ENCODE measurements around the gene CASTOR2. TPM values are rescaled to one million over a fixed set of nuclear protein-coding genes. Genes with fewer than 3 reads are reported as not detected.
A peak's percentile ranks its signal among the peaks of the same experiment; 100 is the strongest.
"Not testable (repeated sequence)": the region's sequence is repeated elsewhere in the genome, so short reads cannot be mapped to it uniquely, and the experiment has no call there.

The CASTOR2 gene
- polyA plus RNA-seq, 3 donors from 2014 or later = 1.4 to 2.0 TPM; not detected in 1

- no peak for DNase-seq
- peaks cover 0 to 1% of the 10 kb centered on the region in 2 donors for H3K4me1 Mint-ChIP-seq
- H3K9me3 Mint-ChIP-seq = no peaks in the 10 kb centered on the region
- H3K36me3 Mint-ChIP-seq = peaks cover 0 to 24% (median 0%) of the 10 kb centered on the region in 3 donors
- no peak overlapping the region for H3K27ac Mint-ChIP-seq
- no peaks in the 10 kb centered on the region for H3K27me3 Mint-ChIP-seq (ENCODE audit: low read depth in 3 of 3)
- H3K4me3 Mint-ChIP-seq = no peak overlapping the region
Measured at GRCh38 chr7:75050501-75050900, 86.0 kb downstream of the CASTOR2 start.

GRCh38 chr7:75054744-75055143, 90.2 kb downstream of the CASTOR2 start:
- Mint-ChIP-seq H3K4me3 (no peak overlapping the region), H3K4me1 (peaks cover 0 to 1% of the 10 kb centered on the region in 2 donors), H3K27ac (no peak overlapping the region), H3K36me3 (peaks cover 6 to 37% (median 12%) of the 10 kb centered on the region in 3 donors), H3K27me3 (ENCODE audit: low read depth in 3 of 3) (no peaks in the 10 kb centered on the region), H3K9me3 (no peaks in the 10 kb centered on the region)
- no peak for DNase-seq

GRCh38 chr7:75055155-75055554, 90.7 kb downstream of the CASTOR2 start:
- no peak overlapping the region for H3K27ac Mint-ChIP-seq
- H3K9me3 Mint-ChIP-seq = no peaks in the 10 kb centered on the region
- H3K4me1 Mint-ChIP-seq = peaks cover 0 to 1% of the 10 kb centered on the region in 2 donors
- peaks cover 6 to 39% (median 15%) of the 10 kb centered on the region in 3 donors for H3K36me3 Mint-ChIP-seq
- no peaks in the 10 kb centered on the region for H3K27me3 Mint-ChIP-seq (ENCODE audit: low read depth in 3 of 3)
- no peak for DNase-seq
- no peak overlapping the region for H3K4me3 Mint-ChIP-seq

GRCh38 chr7:75055830-75056772, 91.6 kb downstream of the CASTOR2 start:
- Mint-ChIP-seq H3K4me3 (no peak overlapping the region), H3K27ac (no peak overlapping the region), H3K36me3 (peaks cover 6 to 39% (median 15%) of the 10 kb centered on the region in 3 donors), H3K9me3 (no peaks in the 10 kb centered on the region), H3K4me1 (peaks cover 0 to 1% of the 10 kb centered on the region in 2 donors), H3K27me3 (ENCODE audit: low read depth in 3 of 3) (no peaks in the 10 kb centered on the region)
- no peak for DNase-seq

GRCh38 chr7:75058406-75058805, 93.9 kb downstream of the CASTOR2 start:
- no peaks in the 10 kb centered on the region for H3K27me3 Mint-ChIP-seq (ENCODE audit: low read depth in 3 of 3)
- peaks cover 10 to 41% (median 26%) of the 10 kb centered on the region in 3 donors for H3K36me3 Mint-ChIP-seq
- no peak overlapping the region for H3K4me3 Mint-ChIP-seq
- no peak overlapping the region for H3K27ac Mint-ChIP-seq
- H3K4me1 Mint-ChIP-seq = no peaks in the 10 kb centered on the region
- DNase-seq = no peak
- no peaks in the 10 kb centered on the region for H3K9me3 Mint-ChIP-seq

- Mint-ChIP-seq H3K4me3 (no peak overlapping the region), H3K27me3 (ENCODE audit: low read depth in 3 of 3) (peaks cover 0 to 3% (median 0%) of the 10 kb centered on the region in 3 donors), H3K9me3 (no peaks in the 10 kb centered on the region), H3K27ac (peak overlapping the region in 1 of 6 donors; percentile 5), H3K36me3 (peaks cover 5 to 26% (median 21%) of the 10 kb centered on the region in 3 donors), H3K4me1 (no peaks in the 10 kb centered on the region)
- DNase-seq = no peak
Measured at GRCh38 chr7:75064291-75064690, 99.8 kb downstream of the CASTOR2 start.

GRCh38 chr7:75064801-75065200, 100.3 kb downstream of the CASTOR2 start:
- peak overlapping the region in 1 of 6 donors; percentile 5 for H3K27ac Mint-ChIP-seq
- H3K9me3 Mint-ChIP-seq = no peaks in the 10 kb centered on the region
- DNase-seq = no peak
- no peaks in the 10 kb centered on the region for H3K4me1 Mint-ChIP-seq
- no peak overlapping the region for H3K4me3 Mint-ChIP-seq
- peaks cover 0 to 3% (median 0%) of the 10 kb centered on the region in 3 donors for H3K27me3 Mint-ChIP-seq (ENCODE audit: low read depth in 3 of 3)
- H3K36me3 Mint-ChIP-seq = peaks cover 5 to 26% (median 21%) of the 10 kb centered on the region in 3 donors

- DNase-seq = no peak
- H3K27me3 Mint-ChIP-seq (ENCODE audit: low read depth in 3 of 3) = peaks cover 0 to 3% (median 0%) of the 10 kb centered on the region in 3 donors
- no peak overlapping the region for H3K27ac Mint-ChIP-seq
- peaks cover 0 to 7% of the 10 kb centered on the region in 2 donors for H3K4me1 Mint-ChIP-seq
- H3K36me3 Mint-ChIP-seq = peaks cover 5 to 26% (median 13%) of the 10 kb centered on the region in 3 donors
- no peak overlapping the region for H3K4me3 Mint-ChIP-seq
- no peaks in the 10 kb centered on the region for H3K9me3 Mint-ChIP-seq
Measured at GRCh38 chr7:75066521-75066920, 102.0 kb downstream of the CASTOR2 start.

GRCh38 chr7:75072981-75073283, 108.4 kb downstream of the CASTOR2 start:
- Mint-ChIP-seq H3K27me3 (ENCODE audit: low read depth in 3 of 3) (peaks cover 0 to 2% (median 0%) of the 10 kb centered on the region in 3 donors), H3K9me3 (no peaks in the 10 kb centered on the region), H3K36me3 (peaks cover 0 to 9% (median 0%) of the 10 kb centered on the region in 3 donors), H3K4me1 (peaks cover 13 to 23% of the 10 kb centered on the region in 2 donors), H3K27ac (peak overlapping the region; percentile 85 to 95 (median 93)), H3K4me3 (peak overlapping the region; percentile 89 to 92 (median 91))
- no peak for DNase-seq

GRCh38 chr7:75074262-75074641, 109.7 kb downstream of the CASTOR2 start:
- H3K36me3 Mint-ChIP-seq; H3K9me3 Mint-ChIP-seq; H3K27me3 Mint-ChIP-seq (ENCODE audit: low read depth in 3 of 3); DNase-seq: not testable (repeated sequence)
- peaks cover 13 to 23% of the 10 kb centered on the region in 2 donors for H3K4me1 Mint-ChIP-seq
- H3K27ac Mint-ChIP-seq = peak overlapping the region; percentile 85 to 95 (median 94)
- H3K4me3 Mint-ChIP-seq = peak overlapping the region; percentile 89 to 94 (median 92)

Other genes with a start within 250 kb of the CASTOR2 start
- 1 to 10 TPM; 2.3 to 3.5 (median 2.8) TPM for gene NCF1, start 190.7 kb upstream of the CASTOR2 start, polyA plus RNA-seq
- 10 to 100 TPM in 2 of 3 donors, 1 to 10 TPM in 1; 7.8 to 12.2 (median 11.2) TPM for gene GTF2IRD2, start 113.1 kb upstream of the CASTOR2 start, polyA plus RNA-seq
- gene RCC1L, start 109.1 kb downstream of the CASTOR2 start, polyA plus RNA-seq = 10 to 100 TPM; 29.4 to 54.5 (median 40.7) TPM
- gene GTF2IRD2B, start 127.9 kb downstream of the CASTOR2 start, polyA plus RNA-seq = 10 to 100 TPM; 17.6 to 35.5 (median 33.0) TPM